H1 (cell line): ENCODE measurements around the gene HDLBP. TPM values are rescaled to one million over a fixed set of nuclear protein-coding genes. Genes with fewer than 3 reads are reported as not detected.

Source experiments
- CTCF ChIA-PET: fragments of 300-600 bp; sonication (Branson Sonifier 250); formaldehyde crosslinking; loops from one replicate; lab custom pipeline; 2021; ENCODE audit not compliant: partially characterized antibody; lab: Charles Lee
- POLR2A ChIA-PET: fragments of 300-600 bp; sonication (Branson Sonifier 250); formaldehyde crosslinking; loops from one replicate; lab custom pipeline; 2021; ENCODE audit warnings: inconsistent platforms; ENCODE audit not compliant: partially characterized antibody; lab: Charles Lee
- DNase-seq, 2 experiments: peaks; one replicate each; pipeline versions ENCODE4 v3.0.0 to v3.0.0-alpha.2; 2010 to 2022; ENCODE audit warnings: low spot score in 2 of 2, low read depth in 1 of 2, mixed read lengths in 1 of 2
- FAIRE-seq: peaks from 2 replicates; lab custom pipeline; 2011; peaks lifted over from hg19 to GRCh38; lab: Jason Lieb, UNC
- H2AFZ ChIP-seq: 2 replicates; pipeline ENCODE4 v1.8.1; 2012; ENCODE audit warnings: low read length, inconsistent platforms
- H2AK5ac ChIP-seq: 2 replicates; pipeline ENCODE4 v1.6.1; 2013; ENCODE audit warnings: low read depth, low read length
- H2BK120ac ChIP-seq: replicated peaks from 2 replicates; pipeline ENCODE3; 2013; ENCODE audit warnings: low read depth, low read length, inconsistent platforms
- H2BK12ac ChIP-seq: 2 replicates; pipeline ENCODE4 v1.6.1; 2013; ENCODE audit warnings: low read depth, low read length
- H2BK15ac ChIP-seq: 2 replicates; pipeline ENCODE4 v1.6.1; 2013; ENCODE audit warnings: low read length
- H2BK20ac ChIP-seq: 2 replicates; pipeline ENCODE4 v1.6.1; 2013; ENCODE audit warnings: low read length
- H2BK5ac ChIP-seq: 2 replicates; pipeline ENCODE4 v1.6.1; 2013; ENCODE audit warnings: low read depth, low read length
- H3K14ac ChIP-seq: 2 replicates; pipeline ENCODE4 v1.6.1; 2013; ENCODE audit warnings: inconsistent platforms; ENCODE audit not compliant: insufficient read length
- H3K18ac ChIP-seq: 2 replicates; pipeline ENCODE4 v1.6.1; 2013; ENCODE audit warnings: low read length; ENCODE audit errors: extremely low read depth
- H3K23ac ChIP-seq: 2 replicates; pipeline ENCODE4 v1.6.1; 2013; ENCODE audit warnings: inconsistent platforms; ENCODE audit not compliant: insufficient read length
- H3K23me2 ChIP-seq: 2 replicates; pipeline ENCODE4 v1.6.1; 2013; ENCODE audit warnings: low read depth, low read length
- H3K27ac ChIP-seq: 2 replicates; pipeline ENCODE4 v1.6.1; 2011; ENCODE audit warnings: low read depth, low read length, inconsistent platforms
- H3K27me3 ChIP-seq, 4 experiments: replicated peaks in 1 of 4; 1 replicate in 1 of 4; 2 replicates in 3 of 4; pipeline versions ENCODE4 v1.6.1 to v1.8.1; 2011 to 2013; ENCODE audit warnings: low read length in 3 of 4, mild to moderate bottlenecking in 3 of 4, inconsistent platforms in 2 of 4, mixed read lengths in 2 of 4, moderate library complexity in 1 of 4; ENCODE audit not compliant: control insufficient read depth in 3 of 4, insufficient read depth in 3 of 4; ENCODE audit errors: extremely low read depth in 1 of 4
- H3K36me3 ChIP-seq, 4 experiments: 2 replicates each; pipeline versions ENCODE4 v1.6.1 to v1.8.1; 2011 to 2013; ENCODE audit warnings: mild to moderate bottlenecking in 4 of 4, low read length in 3 of 4, moderate library complexity in 2 of 4, control low read depth in 1 of 4, inconsistent platforms in 1 of 4; ENCODE audit not compliant: insufficient read depth in 4 of 4, control insufficient read depth in 2 of 4
- H3K4ac ChIP-seq: replicated peaks from 2 replicates; pipeline ENCODE3; 2013; ENCODE audit warnings: low read length, low read depth, mixed read lengths, inconsistent platforms; ENCODE audit not compliant: insufficient read length
- H3K4me1 ChIP-seq, 4 experiments: replicated peaks in 1 of 4; 1 replicate in 1 of 4; 2 replicates in 3 of 4; pipeline versions ENCODE4 v1.6.1 to v1.8.1; 2011 to 2013; ENCODE audit warnings: low read length in 3 of 4, inconsistent platforms in 2 of 4, mixed read lengths in 1 of 4; ENCODE audit not compliant: insufficient read depth in 4 of 4, control insufficient read depth in 3 of 4
- H3K4me2 ChIP-seq, 2 experiments: 2 replicates each; pipeline versions ENCODE4 v1.6.1 to v1.8.1; 2011 to 2013; ENCODE audit warnings: low read depth in 2 of 2, low read length in 2 of 2, control low read depth in 1 of 2, inconsistent platforms in 1 of 2, mild to moderate bottlenecking in 1 of 2; ENCODE audit not compliant: insufficient read depth in 1 of 2
- H3K4me3 ChIP-seq, 4 experiments: fragments of 200-600, 300-600 bp in 1 of 4; sonication (generic), shearing (Covaris generic), sonication (Bioruptor Twin) in 1 of 4; 2 replicates each; pipeline versions ENCODE4 v1.5.1 to v1.8.1; 2011 to 2016; ENCODE audit warnings: low read length in 4 of 4, low read depth in 3 of 4, control low read depth in 2 of 4, inconsistent platforms in 2 of 4, mild to moderate bottlenecking in 2 of 4, mixed read lengths in 1 of 4, moderate library complexity in 1 of 4; ENCODE audit not compliant: insufficient read depth in 2 of 4; ENCODE audit errors: extremely low read depth in 1 of 4
- H3K56ac ChIP-seq: replicated peaks from 2 replicates; pipeline ENCODE3; 2013; ENCODE audit warnings: low read depth, mild to moderate bottlenecking, mixed read lengths, low read length, inconsistent platforms; ENCODE audit not compliant: insufficient read length
- H3K79me1 ChIP-seq: 2 replicates; pipeline ENCODE4 v1.6.1; 2013; ENCODE audit warnings: low read depth, low read length, control low read depth
- H3K79me2 ChIP-seq, 2 experiments: 2 replicates each; pipeline versions ENCODE4 v1.6.1 to v1.8.1; 2012 to 2013; ENCODE audit warnings: low read length in 2 of 2, mild to moderate bottlenecking in 2 of 2, inconsistent platforms in 1 of 2; ENCODE audit not compliant: insufficient read depth in 2 of 2, control insufficient read depth in 1 of 2
- H3K9ac ChIP-seq, 4 experiments: replicated peaks in 1 of 4; 1 replicate in 1 of 4; 2 replicates in 3 of 4; pipeline versions ENCODE4 v1.6.1 to v1.8.1; 2011 to 2013; ENCODE audit warnings: low read depth in 3 of 4, low read length in 3 of 4, control low read depth in 2 of 4, mild to moderate bottlenecking in 2 of 4, moderate library complexity in 2 of 4, inconsistent platforms in 1 of 4; ENCODE audit errors: extremely low read depth in 1 of 4
- H3K9me3 ChIP-seq, 2 experiments: 2 replicates each; pipeline versions ENCODE4 v1.6.1 to v1.8.1; 2012 to 2013; ENCODE audit warnings: mild to moderate bottlenecking in 2 of 2, moderate library complexity in 2 of 2, control low read depth in 1 of 2, inconsistent platforms in 1 of 2, low read depth in 1 of 2, low read length in 1 of 2, mixed read lengths in 1 of 2; ENCODE audit not compliant: insufficient read depth in 2 of 2
- H4K20me1 ChIP-seq, 2 experiments: replicated peaks in 1 of 2; 2 replicates each; pipeline versions ENCODE3 to v1.8.1; 2011 to 2013; ENCODE audit warnings: inconsistent platforms in 2 of 2, low read length in 2 of 2, mild to moderate bottlenecking in 1 of 2; ENCODE audit not compliant: insufficient read depth in 2 of 2, control insufficient read depth in 1 of 2
- H4K5ac ChIP-seq: 2 replicates; pipeline ENCODE4 v1.6.1; 2013; ENCODE audit warnings: low read length, low read depth, mixed read lengths, inconsistent platforms; ENCODE audit not compliant: insufficient read length
- H4K8ac ChIP-seq: 2 replicates; pipeline ENCODE4 v1.8.0; 2013; ENCODE audit warnings: mild to moderate bottlenecking, moderate library complexity, low read length, inconsistent platforms; ENCODE audit not compliant: insufficient read depth; ENCODE audit errors: extremely low read depth
- H4K91ac ChIP-seq: replicated peaks from 2 replicates; pipeline ENCODE3; 2013; ENCODE audit warnings: low read length, mixed read lengths, inconsistent platforms; ENCODE audit not compliant: insufficient read length
- BACH1 ChIP-seq: IDR thresholded peaks from 2 replicates; pipeline ENCODE4 v1.6.1; 2012; ENCODE audit warnings: low read length, improper control_type of control experiment
- FOSL1 ChIP-seq: IDR thresholded peaks from 2 replicates; pipeline ENCODE4 v1.6.1; 2011; ENCODE audit warnings: mild to moderate bottlenecking, low read depth, low read length, moderate library complexity; ENCODE audit not compliant: insufficient read depth
- NANOG ChIP-seq: IDR thresholded peaks from 2 replicates; pipeline ENCODE4 v1.6.1; 2011; ENCODE audit warnings: low read length, low read depth, mild to moderate bottlenecking, inconsistent platforms; ENCODE audit not compliant: insufficient read depth, poor library complexity, severe bottlenecking
- POU5F1 ChIP-seq: IDR thresholded peaks from 2 replicates; pipeline ENCODE4 v1.6.1; 2011; ENCODE audit warnings: low read depth, mild to moderate bottlenecking, low read length, moderate library complexity
- RAD21 ChIP-seq, 2 experiments: IDR thresholded peaks in 1 of 2; conservative IDR thresholded peaks in 1 of 2; 2 replicates each; pipeline ENCODE4 v1.6.1; 2011; ENCODE audit warnings: low read depth in 2 of 2, low read length in 2 of 2, improper control_type of control experiment in 1 of 2, inconsistent platforms in 1 of 2, mild to moderate bottlenecking in 1 of 2, moderate library complexity in 1 of 2
- SIN3A ChIP-seq, 2 experiments: IDR thresholded peaks in 1 of 2; conservative IDR thresholded peaks in 1 of 2; 2 replicates each; pipeline ENCODE4 v1.6.1; 2011 to 2012; ENCODE audit warnings: low read length in 2 of 2, improper control_type of control experiment in 1 of 2, low read depth in 1 of 2, mild to moderate bottlenecking in 1 of 2
- SIX5 ChIP-seq: IDR thresholded peaks from 2 replicates; pipeline ENCODE4 v1.6.1; 2011; ENCODE audit warnings: mild to moderate bottlenecking, low read depth, low read length
- SP1 ChIP-seq: IDR thresholded peaks from 2 replicates; pipeline ENCODE4 v1.6.1; 2011; ENCODE audit warnings: low read depth, low read length
- TAF1 ChIP-seq: IDR thresholded peaks from 2 replicates; pipeline ENCODE4 v1.6.1; 2011; ENCODE audit warnings: mild to moderate bottlenecking, low read depth, low read length
- TAF7 ChIP-seq: optimal IDR thresholded peaks from 2 replicates; pipeline ENCODE3; 2011; ENCODE audit warnings: low read depth, mild to moderate bottlenecking, inconsistent platforms, low read length, moderate library complexity, borderline replicate concordance
- TCF12 ChIP-seq: IDR thresholded peaks from 2 replicates; pipeline ENCODE4 v1.6.1; 2011; ENCODE audit warnings: low read depth, mild to moderate bottlenecking, low read length
- WGBS, 2 experiments: shearing (Covaris generic) in 1 of 2; methylation state at CpG; one replicate each; pipeline versions ENCODE4 v1.1.6 to v1.1.7; 2013 to 2015; ENCODE audit warnings: low lambda C conversion rate in 2 of 2, mixed read lengths in 2 of 2, inconsistent platforms in 1 of 2, low coverage in 1 of 2, missing lambda C conversion rate in 1 of 2; ENCODE audit not compliant: insufficient replicate concordance in 2 of 2, insufficient coverage in 1 of 2, insufficient read length in 1 of 2; ENCODE audit errors: extremely low coverage in 1 of 2, missing lambda C conversion rate in 1 of 2; 5-methylcytosine and 5-hydroxymethylcytosine counted together
- polyA plus RNA-seq, 7 experiments: library from polyadenylated mRNA; depleted of rRNA in 3 of 7; stranded (reverse) in 5 of 7; unstranded in 2 of 7; fragments of >200 nt in 5 of 7; fragments of 200-250 nt in 2 of 7; gene quantifications; 1 replicate in 5 of 7; 2 replicates in 1 of 7; 4 replicates in 1 of 7; pipeline versions ENCODE4 v1.2.1 to v1.2.3, GENCODE V29; 2011 to 2013; ENCODE audit warnings: missing spikeins in 2 of 7, mixed read lengths in 2 of 7
- total RNA-seq: library from RNA; stranded (reverse); fragmentation: NEBNext Ultra II Directional; extraction: Animal tissue kit (Norgen Biotek cat#: 25700); gene quantifications from 2 replicates; pipeline ENCODE4 v1.2.1, GENCODE V29; 2021
- TF ChIP-seq, protein P1 (sequence below): IDR thresholded peaks from 2 replicates; pipeline ENCODE4 v1.6.1; 2011; ENCODE audit warnings: low read length, improper control_type of control experiment

The HDLBP gene
- total and polyA plus RNA-seq, 2 of the 8 experiments (the other 6 are each of a cell fraction or from before 2014, with no cell fraction given) = 185 to 360 TPM

DNA sequence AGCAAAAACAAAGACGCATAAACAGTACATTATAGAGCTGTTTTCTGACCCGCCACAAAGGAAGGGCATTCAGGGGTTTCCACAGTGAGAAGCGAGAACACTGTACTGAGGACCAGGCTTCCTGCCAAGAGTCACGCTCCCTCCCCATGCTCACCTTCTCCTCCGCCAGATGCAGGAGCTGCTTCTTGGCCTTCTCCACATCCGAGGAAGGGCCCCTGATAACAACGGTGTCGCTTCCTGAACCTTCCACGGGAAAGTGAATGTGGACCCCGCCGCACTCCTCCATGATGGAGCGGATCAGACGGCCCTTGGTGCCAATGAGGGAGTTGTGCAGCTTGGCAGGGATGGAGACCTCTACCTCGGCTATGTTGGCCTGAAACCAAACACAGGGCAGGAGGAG is 73.2 kb downstream of the HDLBP start:
- Histone ChIP-seq H3K79me1 (no peaks in the 10 kb centered on the region; the same call in 1 of the 2 replicates), H2BK20ac (no peak overlapping the region), H2BK5ac (no peak overlapping the region), H2BK15ac (no peak overlapping the region), H3K27ac (no peak overlapping the region), H4K91ac (no peak overlapping the region), H3K4me1 (no peaks in the 10 kb centered on the region), H4K8ac (no peak overlapping the region), H2AFZ (no peak overlapping the region), H3K18ac (no peak overlapping the region), H3K4ac (no peak overlapping the region), H3K36me3 (peaks cover 47 to 96% (median 79%) of the 10 kb centered on the region in 4 experiments), H2BK120ac (no peak overlapping the region), H4K20me1 (peaks cover 9% of the 10 kb centered on the region in 2 experiments), H3K14ac (no peak overlapping the region), H2AK5ac (no peak overlapping the region), H4K5ac (no peak overlapping the region), H3K4me3 (no peak overlapping the region), H3K23ac (no peak overlapping the region), H3K9me3 (no peaks in the 10 kb centered on the region), H3K4me2 (no peak overlapping the region), H3K56ac (no peak overlapping the region), H3K79me2 (no peaks in the 10 kb centered on the region), H3K27me3 (no peaks in the 10 kb centered on the region), H3K9ac (no peak overlapping the region), H2BK12ac (no peak overlapping the region), H3K23me2 (no peaks in the 10 kb centered on the region)
- DNase-seq (no peak), FAIRE-seq (no peak)
- POLR2A ChIA-PET = interaction anchor here (0.7 kb wide), 1 partner anchor 46 kb away, joined by 3 read pairs; no protein-coding TSS in a partner anchor
- CTCF ChIA-PET = interaction anchor here (0.5 to 1.8 kb wide), 3 partner anchors 13 to 420 kb away, joined by 3 to 4 read pairs (median 3); no protein-coding TSS in a partner anchor
- 92% methylated on average over 14 of the region's 14 CpGs; no CpG with 5 or more reads in 1 of the 2 experiments for WGBS, 2 experiments
- TF ChIP-seq TAF7 (no peak), NANOG (no peak), TAF1 (no peak), SIX5 (no peak), POU5F1 (no peak), FOSL1 (no peak), SIN3A (conservative IDR thresholded peaks at IDR 0.05 in 1 of 2, IDR thresholded peaks at IDR 0.05 in 1 of 2; ENCODE audit: low read depth in 1 of 2, low read length in 2 of 2) (no peak), TCF12 (no peak), BACH1 (no peak), RAD21 (IDR thresholded peaks at IDR 0.05 in 1 of 2, conservative IDR thresholded peaks at IDR 0.05 in 1 of 2; ENCODE audit: low read depth in 2 of 2, low read length in 2 of 2) (no peak), SP1 (no peak)
- TF ChIP-seq, protein P1, sequence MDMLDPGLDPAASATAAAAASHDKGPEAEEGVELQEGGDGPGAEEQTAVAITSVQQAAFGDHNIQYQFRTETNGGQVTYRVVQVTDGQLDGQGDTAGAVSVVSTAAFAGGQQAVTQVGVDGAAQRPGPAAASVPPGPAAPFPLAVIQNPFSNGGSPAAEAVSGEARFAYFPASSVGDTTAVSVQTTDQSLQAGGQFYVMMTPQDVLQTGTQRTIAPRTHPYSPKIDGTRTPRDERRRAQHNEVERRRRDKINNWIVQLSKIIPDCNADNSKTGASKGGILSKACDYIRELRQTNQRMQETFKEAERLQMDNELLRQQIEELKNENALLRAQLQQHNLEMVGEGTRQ = no peak
